Body of pancreas (tissue), 4 donors: Measurements from ENCODE around the gene CFAP45.

Experiments used
- CTCF ChIP-seq, 7 experiments: fragments of 450-650 bp in 4 of 7; fragments of 200-600 bp in 3 of 7; sonication (generic) in 3 of 7; IDR thresholded peaks; one replicate each; pipeline ENCODE4 v1.5.1; 2016 to 2019; ENCODE audit warnings: antibody characterized with exemption in 7 of 7
- POLR2A ChIP-seq, 3 donors: fragments of 450-650 bp; IDR thresholded peaks; one replicate each; pipeline ENCODE4 v1.6.1; 2016; ENCODE audit warnings: antibody characterized with exemption in 3 of 3, mild to moderate bottlenecking in 2 of 3

- TF ChIP-seq POLR2A (IDR thresholded peaks at IDR 0.05): no peak
- no peak for TF ChIP-seq CTCF (IDR thresholded peaks at IDR 0.05)
Observed at GRCh38 chr1:159919236-159919865, 19.4 kb upstream of the CFAP45 start.
